ENCODE results near the gene IFNLR1.

The IFNLR1 gene

DNA sequence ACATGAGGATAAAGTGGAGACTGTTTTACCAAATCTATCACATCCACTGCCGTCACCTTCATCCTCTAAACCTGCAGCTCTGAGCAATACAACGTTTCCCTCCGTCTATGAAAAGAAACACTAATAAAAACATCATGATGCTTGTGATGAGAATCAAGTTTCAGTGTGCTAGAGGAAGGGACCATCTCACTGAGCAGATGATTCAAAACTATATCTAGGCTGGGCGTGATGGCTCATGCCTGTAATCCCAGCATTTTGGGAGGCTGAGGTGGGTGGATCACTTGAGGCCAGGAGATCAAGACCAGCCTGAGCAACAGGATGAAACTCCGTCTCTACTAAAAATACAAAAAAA is 60.4 kb downstream of the IFNLR1 start:
- no peak for TF ChIP-seq CTCF (conservative IDR thresholded peaks at IDR 0.05)
- no peak overlapping the region for H3K27ac ChIP-seq

GRCh38 chr1:24126018-24126671 is 60.9 kb downstream of the IFNLR1 start:
- H3K27ac ChIP-seq: no peak overlapping the region
- TF ChIP-seq CTCF (conservative IDR thresholded peaks at IDR 0.05): no peak

DNA sequence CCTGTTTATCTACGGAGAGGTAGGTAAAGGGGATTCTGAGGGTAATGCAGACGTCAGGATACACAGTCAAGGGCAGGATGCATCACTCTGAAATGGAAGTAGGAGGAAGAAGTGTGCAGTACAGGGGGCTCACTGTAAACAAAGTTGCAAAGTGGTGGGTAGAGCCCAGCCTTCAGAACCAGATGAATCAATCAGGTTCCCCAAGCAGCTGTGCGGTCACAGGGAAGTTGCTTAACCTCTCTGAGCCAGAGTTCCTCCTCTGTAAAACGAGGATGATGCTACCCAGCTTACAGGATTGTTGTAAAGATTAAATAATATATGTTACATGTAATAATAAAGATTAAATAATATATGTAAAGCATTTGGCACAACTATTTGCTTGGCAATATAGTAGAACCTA is 61.6 kb downstream of the IFNLR1 start:
- H3K27ac ChIP-seq: no peak overlapping the region
- TF ChIP-seq CTCF (conservative IDR thresholded peaks at IDR 0.05): no peak

DNA sequence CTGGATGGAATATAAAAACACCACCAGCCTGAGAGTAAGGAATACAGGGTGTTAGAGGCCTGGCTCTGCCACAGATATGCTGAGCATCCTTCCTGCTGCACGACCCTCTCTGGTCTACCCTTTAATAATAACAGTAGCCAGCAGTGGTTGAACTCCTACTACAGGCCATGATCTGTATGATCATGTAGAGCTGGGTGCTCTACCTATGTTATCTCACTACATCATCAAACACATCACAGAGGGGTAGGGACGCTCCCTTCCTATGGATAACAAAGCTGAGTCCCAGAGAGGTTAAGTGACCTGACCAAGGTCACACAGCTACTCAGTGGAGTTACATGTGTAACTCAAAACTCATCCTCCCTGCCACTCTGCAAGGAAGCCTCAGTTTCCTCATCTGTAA is 62.1 kb downstream of the IFNLR1 start:
- TF ChIP-seq CTCF (conservative IDR thresholded peaks at IDR 0.05): no peak
- no peak overlapping the region for H3K27ac ChIP-seq

- TF ChIP-seq CTCF (conservative IDR thresholded peaks at IDR 0.05): no peak
- H3K27ac ChIP-seq: no peak overlapping the region
Observed at GRCh38 chr1:24123611-24124010, 63.5 kb downstream of the IFNLR1 start.

GRCh38 chr1:24122776-24123175 is 64.3 kb downstream of the IFNLR1 start:
- H3K27ac ChIP-seq: no peak overlapping the region
- no peak for TF ChIP-seq CTCF (conservative IDR thresholded peaks at IDR 0.05)

GRCh38 chr1:24121406-24121805 is 65.7 kb downstream of the IFNLR1 start:
- TF ChIP-seq CTCF (conservative IDR thresholded peaks at IDR 0.05): no peak
- H3K27ac ChIP-seq: peak overlapping the region; percentile 65; the same call in 1 of the 2 replicates

Data from VCaP (cell line).